T-cell (primary cell): ENCODE measurements around the gene MAL. TPM values are rescaled to one million over a fixed set of nuclear protein-coding genes. Genes with fewer than 3 reads are reported as not detected.

Experiments used
- ATAC-seq, 4 experiments: fragments of 200-7000 bp in 3 of 4; fragments of 150-1000 bp in 1 of 4; cut with Tn5 transposase; replicated peaks in 1 of 4; 1 replicate in 3 of 4; 2 replicates in 1 of 4; pipeline ENCODE4 v1.10.0; 2021; ENCODE audit warnings: moderate library complexity in 3 of 4, mild to moderate bottlenecking in 2 of 4, moderate number of reproducible peaks in 1 of 4
- CTCF ChIA-PET, 2 donors: fragments of 300-600 bp; sonication (Branson Sonifier 250); formaldehyde crosslinking; loops; one replicate each; lab custom pipeline; 2022; ENCODE audit warnings: antibody characterized with exemption in 2 of 2; lab: Charles Lee
- POLR2A ChIA-PET, 2 donors: fragments of 300-600 bp; sonication (Branson Sonifier 250); formaldehyde crosslinking; loops; one replicate each; lab custom pipeline; 2022; ENCODE audit warnings: antibody characterized with exemption in 2 of 2; lab: Charles Lee
- DNase-seq, 35 experiments: peaks; one replicate each; pipeline versions ENCODE4 v3.0.0 to v3.0.0-alpha.2; 2013 to 2023
- H3K27ac ChIP-seq: one replicate; pipeline ENCODE4 v1.5.1; 2013; ENCODE audit warnings: low read length
- H3K27me3 ChIP-seq, 2 experiments: replicated peaks in 1 of 2; 1 replicate in 1 of 2; 2 replicates in 1 of 2; pipeline versions ENCODE4 v1.6.1 to v1.7.0; 2013; ENCODE audit warnings: low read length in 1 of 2, mixed read lengths in 1 of 2; ENCODE audit not compliant: control insufficient read depth in 2 of 2, insufficient read depth in 2 of 2; ENCODE audit errors: extremely low read depth in 1 of 2
- H3K36me3 ChIP-seq, 2 donors: 1 replicate in 1 of 2; 2 replicates in 1 of 2; pipeline versions ENCODE4 v1.6.1 to v1.7.0; 2013; ENCODE audit warnings: low read length in 1 of 2; ENCODE audit not compliant: control insufficient read depth in 2 of 2, insufficient read depth in 1 of 2; ENCODE audit errors: extremely low read depth in 1 of 2
- H3K4me1 ChIP-seq, 2 experiments: 1 replicate in 1 of 2; 2 replicates in 1 of 2; pipeline versions ENCODE4 v1.6.1 to v1.7.0; 2013; ENCODE audit warnings: low read length in 2 of 2, mixed read lengths in 1 of 2; ENCODE audit not compliant: insufficient read depth in 2 of 2, control insufficient read depth in 1 of 2; ENCODE audit errors: extremely low read depth in 1 of 2
- H3K4me3 ChIP-seq, 2 donors: 1 replicate in 1 of 2; 2 replicates in 1 of 2; pipeline versions ENCODE4 v1.5.1 to v1.7.0; 2013; ENCODE audit warnings: mild to moderate bottlenecking in 2 of 2, low read length in 1 of 2, moderate library complexity in 1 of 2; ENCODE audit not compliant: control insufficient read depth in 1 of 2; ENCODE audit errors: extremely low read depth in 1 of 2
- H3K9me3 ChIP-seq: 2 replicates; pipeline ENCODE4 v1.7.0; 2013
- H3K27ac Mint-ChIP-seq, 2 donors: one replicate each; pipeline ENCODE4 v1.8.0; 2020 to 2021; ENCODE audit warnings: mild to moderate bottlenecking in 2 of 2, mixed read lengths in 2 of 2
- H3K27me3 Mint-ChIP-seq, 2 donors: one replicate each; pipeline ENCODE4 v1.8.0; 2021 to 2022; ENCODE audit warnings: mixed read lengths in 2 of 2
- H3K36me3 Mint-ChIP-seq: one replicate; pipeline ENCODE4 v1.8.0; 2021; ENCODE audit warnings: mixed read lengths
- H3K4me1 Mint-ChIP-seq, 3 donors: one replicate each; pipeline ENCODE4 v1.8.0; 2020 to 2022; ENCODE audit warnings: mixed read lengths in 3 of 3, mild to moderate bottlenecking in 1 of 3
- H3K4me3 Mint-ChIP-seq, 3 donors: one replicate each; pipeline ENCODE4 v1.8.0; 2020 to 2022; ENCODE audit warnings: mild to moderate bottlenecking in 3 of 3, mixed read lengths in 3 of 3, moderate library complexity in 3 of 3
- H3K9me3 Mint-ChIP-seq, 3 donors: one replicate each; pipeline ENCODE4 v1.8.0; 2020 to 2022; ENCODE audit warnings: mixed read lengths in 3 of 3
- WGBS: methylation state at CpG from one replicate; pipeline ENCODE4 v1.1.5; 2013; ENCODE audit warnings: missing lambda C conversion rate; ENCODE audit not compliant: insufficient coverage; 5-methylcytosine and 5-hydroxymethylcytosine counted together
- total RNA-seq, 35 experiments: library from RNA in 6 of 35; stranded (reverse) in 6 of 35; fragments of 120-200 nt in 1 of 35; gene quantifications; one replicate each; pipeline versions ENCODE4 v1.2.1 to v1.2.4 and lab custom pipeline; 2013 to 2026

MAL gene
- total RNA-seq, 5 donors from 2014 or later (not counting 1 experiment from before 2014, with no cell fraction given), result 129 to 179 (median 150) TPM

DNA sequence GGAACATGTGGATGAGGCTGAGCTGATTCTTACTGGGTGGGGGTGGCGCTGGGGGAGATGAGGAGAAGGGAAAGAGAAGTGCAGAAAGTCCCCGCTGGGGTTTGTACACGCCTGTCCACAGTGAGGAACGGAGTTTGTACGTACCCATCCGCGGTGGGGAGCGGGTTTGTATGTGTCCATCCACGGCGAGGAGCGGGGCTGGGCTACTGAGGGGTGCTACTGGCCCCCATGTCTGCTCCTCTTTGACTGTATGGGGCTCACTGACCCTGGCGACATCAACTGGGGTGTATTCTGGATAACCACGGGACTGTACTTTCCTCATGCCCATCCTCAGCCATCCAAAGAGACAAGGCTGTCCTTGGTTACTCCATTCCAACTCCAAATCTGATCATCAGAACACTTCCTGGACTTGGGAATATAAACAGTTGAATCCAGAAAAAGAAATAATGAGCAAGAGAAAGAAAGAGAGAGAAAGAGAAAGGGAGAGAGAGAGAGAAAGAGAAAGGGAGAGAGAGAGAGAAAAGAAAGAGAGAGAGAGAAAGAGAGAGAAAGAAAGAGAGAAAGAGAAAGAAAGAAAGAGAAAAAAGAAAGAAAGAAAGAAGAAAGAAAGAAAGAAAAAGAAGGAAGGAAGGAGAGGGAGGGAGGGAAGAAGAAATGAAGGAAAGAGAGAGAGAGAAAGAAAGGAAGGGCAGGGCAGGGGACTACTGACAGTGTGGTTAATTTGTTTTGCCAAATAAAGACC lies 21.0 kb downstream of the MAL start:
- H3K4me3 Mint-ChIP-seq, result peak overlapping the region in 1 of 3 donors; percentile 33
- no peak for ATAC-seq
- H3K27me3 ChIP-seq, result peaks cover 0 to 13% of the 10 kb centered on the region in 2 experiments
- ChIA-PET POLR2A (interaction anchor here in 1 of 2 donors (0.6 kb wide), 1 partner anchor 23 kb away, joined by 6 read pairs; no protein-coding TSS in a partner anchor), CTCF (interaction anchor here in 1 of 2 donors (0.6 to 0.8 kb wide), 3 partner anchors 9 to 33 kb away, joined by 3 to 9 read pairs (median 3); no protein-coding TSS in a partner anchor)
- peaks cover 5 to 33% of the 10 kb centered on the region in 2 donors for H3K36me3 ChIP-seq
- DNase-seq, result no peak
- 95% methylated on average over 10 of the region's 13 CpGs for WGBS
- no peak overlapping the region for H3K4me3 ChIP-seq
- H3K27ac ChIP-seq, result no peak overlapping the region
- no peaks in the 10 kb centered on the region for H3K27me3 Mint-ChIP-seq
- H3K27ac Mint-ChIP-seq, result peak overlapping the region; percentile 77 to 81
- peaks cover 68 to 87% (median 84%) of the 10 kb centered on the region in 3 donors for H3K4me1 Mint-ChIP-seq
- H3K4me1 ChIP-seq, result peaks cover 3 to 53% of the 10 kb centered on the region in 2 experiments
- H3K9me3 Mint-ChIP-seq, result no peaks in the 10 kb centered on the region
- peaks cover 19% of the 10 kb centered on the region for H3K36me3 Mint-ChIP-seq
- H3K9me3 ChIP-seq, result no peaks in the 10 kb centered on the region

DNA sequence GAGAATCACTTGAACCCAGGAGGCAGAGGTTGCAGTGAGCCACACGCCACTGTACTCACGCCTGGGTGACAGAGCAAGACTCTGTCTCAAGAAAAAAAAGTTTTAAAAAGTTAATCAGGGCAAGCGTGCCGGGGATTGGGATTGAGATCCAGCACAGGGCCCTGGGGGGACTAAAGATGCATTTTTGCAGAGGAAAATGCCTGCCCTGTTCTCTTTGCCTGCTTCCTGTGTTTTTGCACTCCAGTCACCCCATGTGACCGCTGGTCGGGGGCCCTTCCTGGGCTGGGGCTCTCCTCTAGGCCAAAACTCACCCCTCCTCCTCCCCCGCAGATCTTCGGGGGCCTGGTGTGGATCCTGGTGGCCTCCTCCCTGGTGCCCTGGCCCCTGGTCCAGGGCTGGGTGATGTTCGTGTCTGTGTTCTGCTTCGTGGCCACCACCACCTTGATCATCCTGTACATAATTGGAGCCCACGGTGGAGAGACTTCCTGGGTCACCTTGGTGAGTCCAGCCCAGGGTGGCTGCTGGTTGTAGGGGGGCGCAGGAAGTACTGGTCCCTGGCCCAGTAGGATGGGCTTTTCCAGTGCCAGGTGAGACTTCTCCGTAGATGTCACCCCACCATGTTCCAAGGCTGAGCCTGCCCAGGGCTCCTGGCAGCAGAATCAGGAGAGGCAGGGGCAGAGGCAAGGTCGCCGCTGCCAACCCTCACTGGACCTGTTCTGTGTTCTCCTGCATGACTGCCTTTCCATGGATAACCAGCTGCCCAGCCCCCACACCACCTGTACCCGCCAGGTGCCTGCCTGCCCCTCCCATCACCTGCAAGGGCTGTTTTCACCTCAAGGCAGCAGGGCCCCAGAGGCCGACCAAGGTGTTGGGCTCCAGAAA lies 22.4 kb downstream of the MAL start:
- POLR2A ChIA-PET, result no interaction called here
- Mint-ChIP-seq H3K27ac (peak overlapping the region; percentile 77 to 81), H3K9me3 (no peaks in the 10 kb centered on the region), H3K27me3 (no peaks in the 10 kb centered on the region), H3K4me1 (peaks cover 67 to 88% (median 82%) of the 10 kb centered on the region in 3 donors), H3K4me3 (peak overlapping the region in 1 of 3 donors; percentile 33), H3K36me3 (peaks cover 26% of the 10 kb centered on the region)
- no peak overlapping the region for H3K27ac ChIP-seq
- CTCF ChIA-PET, result no interaction called here
- H3K36me3 ChIP-seq, result peaks cover 5 to 44% of the 10 kb centered on the region in 2 donors
- no peak overlapping the region for H3K4me3 ChIP-seq
- no peak for ATAC-seq
- no peak for DNase-seq
- 76% methylated on average over 11 of the region's 17 CpGs for WGBS
- peaks cover 0 to 13% of the 10 kb centered on the region in 2 experiments for H3K27me3 ChIP-seq
- no peaks in the 10 kb centered on the region for H3K9me3 ChIP-seq
- peaks cover 3 to 55% of the 10 kb centered on the region in 2 experiments for H3K4me1 ChIP-seq

DNA sequence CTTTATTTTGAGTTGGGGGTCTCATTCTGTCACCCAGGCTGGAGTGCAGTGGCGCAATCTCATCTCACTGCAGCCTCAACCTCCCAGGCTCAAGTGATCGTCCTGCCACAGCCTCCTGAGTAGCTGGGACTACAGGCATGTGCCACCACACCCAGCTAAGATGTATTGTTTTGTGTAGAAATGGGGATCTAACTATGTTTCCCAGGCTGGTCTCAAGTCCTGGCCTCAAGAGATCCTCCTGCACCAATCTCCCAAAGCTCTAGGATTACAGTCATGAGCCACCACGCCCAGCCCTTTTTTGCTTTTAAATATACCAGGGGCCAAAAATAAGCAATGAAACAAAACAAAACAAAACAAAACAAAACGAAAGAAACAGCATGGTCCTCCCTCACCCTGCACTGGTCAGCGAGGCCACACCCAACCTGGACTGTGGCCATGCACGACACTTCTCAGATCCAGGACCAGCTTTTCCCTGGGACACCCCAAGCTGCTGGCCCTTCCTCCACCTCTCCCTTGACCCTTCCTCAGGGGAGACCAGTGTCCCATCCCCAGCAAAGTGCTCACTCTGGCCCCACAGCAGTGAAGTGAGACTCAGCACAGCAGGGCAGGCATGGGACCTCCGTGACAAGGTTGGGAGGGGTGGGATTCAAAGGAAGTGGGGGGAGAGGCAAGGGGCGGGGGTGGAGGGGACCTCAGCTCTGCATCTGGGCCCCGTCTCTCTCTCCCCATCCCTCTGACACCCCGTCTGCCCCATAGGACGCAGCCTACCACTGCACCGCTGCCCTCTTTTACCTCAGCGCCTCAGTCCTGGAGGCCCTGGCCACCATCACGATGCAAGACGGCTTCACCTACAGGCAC lies 23.5 kb downstream of the MAL start:
- Mint-ChIP-seq H3K4me1 (peaks cover 70 to 88% (median 83%) of the 10 kb centered on the region in 3 donors), H3K4me3 (peak overlapping the region in 1 of 3 donors; percentile 44), H3K27me3 (no peaks in the 10 kb centered on the region), H3K36me3 (peaks cover 28% of the 10 kb centered on the region), H3K27ac (peak overlapping the region; percentile 77 to 96), H3K9me3 (no peaks in the 10 kb centered on the region)
- Histone ChIP-seq H3K27me3 (peaks cover 0 to 9% of the 10 kb centered on the region in 2 experiments), H3K36me3 (peaks cover 5 to 44% of the 10 kb centered on the region in 2 donors), H3K9me3 (no peaks in the 10 kb centered on the region), H3K27ac (no peak overlapping the region), H3K4me3 (no peak overlapping the region), H3K4me1 (peaks cover 0 to 57% of the 10 kb centered on the region in 2 experiments)
- ChIA-PET CTCF (no interaction called here), POLR2A (no interaction called here)
- WGBS, result 83% methylated on average over 7 of the region's 15 CpGs
- no peak for DNase-seq
- ATAC-seq, result no peak

DNA sequence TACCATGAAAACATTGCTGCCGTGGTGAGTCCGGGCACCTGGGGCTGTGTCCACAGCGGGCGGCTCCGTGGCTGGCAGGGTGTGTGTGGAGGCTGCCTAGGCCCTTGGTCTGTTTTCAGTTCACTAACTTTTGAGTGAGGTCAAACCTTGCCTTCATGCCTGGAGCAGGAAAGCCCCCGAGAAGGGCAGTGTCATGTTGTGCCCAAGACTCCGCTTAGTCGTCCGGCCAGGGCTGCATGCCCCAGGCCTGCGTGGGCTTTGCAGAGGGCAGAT lies 24.1 kb downstream of the MAL start:
- ATAC-seq (no peak), DNase-seq (no peak)
- Mint-ChIP-seq H3K9me3 (no peaks in the 10 kb centered on the region), H3K4me1 (peaks cover 75 to 88% (median 84%) of the 10 kb centered on the region in 3 donors), H3K27ac (peak overlapping the region; percentile 80 to 96), H3K27me3 (no peaks in the 10 kb centered on the region), H3K36me3 (peaks cover 25% of the 10 kb centered on the region), H3K4me3 (no peak overlapping the region)
- H3K9me3 ChIP-seq, result no peaks in the 10 kb centered on the region
- H3K27ac ChIP-seq, result no peak overlapping the region
- peaks cover 0 to 62% of the 10 kb centered on the region in 2 experiments for H3K4me1 ChIP-seq
- ChIA-PET POLR2A (no interaction called here), CTCF (no interaction called here)
- H3K27me3 ChIP-seq, result peaks cover 0 to 9% of the 10 kb centered on the region in 2 experiments
- H3K36me3 ChIP-seq, result peaks cover 5 to 41% of the 10 kb centered on the region in 2 donors
- 100% methylated on average over 8 of the region's 10 CpGs for WGBS
- no peak overlapping the region for H3K4me3 ChIP-seq

DNA sequence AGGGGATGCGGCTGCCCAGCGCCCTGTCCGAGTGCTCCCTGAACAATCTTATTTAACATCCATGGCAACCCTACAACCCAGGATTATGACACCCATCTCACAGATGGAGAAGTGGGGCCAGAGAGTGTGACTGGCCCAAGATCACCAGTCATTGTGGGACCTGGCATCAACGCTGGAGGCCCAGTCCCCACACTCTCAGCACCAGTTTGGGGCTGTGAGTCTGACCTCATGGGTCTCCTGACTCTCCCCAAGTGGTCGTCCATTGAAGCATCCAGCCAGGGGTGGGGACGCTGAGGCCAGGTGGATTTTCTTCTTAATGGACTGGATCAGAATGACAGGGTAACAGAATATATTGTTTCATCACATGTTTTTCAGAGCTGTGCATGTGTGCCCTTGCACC lies 24.5 kb downstream of the MAL start:
- ChIA-PET CTCF (no interaction called here), POLR2A (no interaction called here)
- WGBS, result 57% methylated on average over 1 of the region's 6 CpGs
- DNase-seq (no peak), ATAC-seq (no peak)
- Mint-ChIP-seq H3K27me3 (no peaks in the 10 kb centered on the region), H3K4me3 (no peak overlapping the region), H3K36me3 (peaks cover 25% of the 10 kb centered on the region), H3K9me3 (no peaks in the 10 kb centered on the region), H3K27ac (peak overlapping the region; percentile 80 to 96), H3K4me1 (peaks cover 76 to 90% (median 84%) of the 10 kb centered on the region in 3 donors)
- no peaks in the 10 kb centered on the region for H3K9me3 ChIP-seq
- H3K4me1 ChIP-seq, result peaks cover 0 to 63% of the 10 kb centered on the region in 2 experiments
- H3K4me3 ChIP-seq, result no peak overlapping the region
- no peak overlapping the region for H3K27ac ChIP-seq
- H3K36me3 ChIP-seq, result peaks cover 5 to 38% of the 10 kb centered on the region in 2 donors
- peaks cover 0 to 9% of the 10 kb centered on the region in 2 experiments for H3K27me3 ChIP-seq
